ENCODE measurements around the gene RBM7.

GRCh38 chr11:114452399-114452798 is 51.9 kb downstream of the RBM7 start:
- TF ChIP-seq POLR2A (IDR thresholded peaks at IDR 0.05) (no peak), CTCF (IDR thresholded peaks at IDR 0.05) (no peak)

Measured in lower leg skin (tissue), 3 donors.